ENCODE results near the gene POTEG.
"Not testable (repeated sequence)": the region's sequence is repeated elsewhere in the genome, so short reads cannot be mapped to it uniquely, and the experiment has no call there.

The POTEG gene

GRCh38 chr14:19372813-19373500 is 61.2 kb downstream of the POTEG start:
- not testable (repeated sequence) for DNase-seq (ENCODE audit: low spot score)

- DNase-seq (ENCODE audit: low spot score): not testable (repeated sequence)
Measured at GRCh38 chr14:19371767-19372166, 62.4 kb downstream of the POTEG start.

DNA sequence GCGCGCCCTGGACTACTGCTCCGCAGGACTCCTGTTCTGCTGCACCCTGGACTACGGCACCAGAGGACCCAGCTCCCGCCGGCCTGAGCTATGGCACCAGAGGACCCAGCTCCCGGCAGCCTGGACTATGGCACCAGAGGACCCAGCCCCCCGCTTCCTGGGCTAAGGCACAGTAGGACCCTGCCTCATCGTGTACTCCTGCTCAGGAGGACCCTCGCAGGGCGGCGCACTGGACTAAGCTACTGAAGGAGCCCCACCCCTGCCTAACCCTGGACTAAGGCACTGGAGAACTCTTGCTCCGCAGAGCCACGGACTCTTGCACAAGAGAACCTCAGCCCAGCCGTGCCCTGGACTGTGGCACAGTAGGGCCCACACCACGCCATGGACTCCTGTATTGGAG is 71.3 kb downstream of the POTEG start:
- not testable (repeated sequence) for DNase-seq (ENCODE audit: low spot score)

DNA sequence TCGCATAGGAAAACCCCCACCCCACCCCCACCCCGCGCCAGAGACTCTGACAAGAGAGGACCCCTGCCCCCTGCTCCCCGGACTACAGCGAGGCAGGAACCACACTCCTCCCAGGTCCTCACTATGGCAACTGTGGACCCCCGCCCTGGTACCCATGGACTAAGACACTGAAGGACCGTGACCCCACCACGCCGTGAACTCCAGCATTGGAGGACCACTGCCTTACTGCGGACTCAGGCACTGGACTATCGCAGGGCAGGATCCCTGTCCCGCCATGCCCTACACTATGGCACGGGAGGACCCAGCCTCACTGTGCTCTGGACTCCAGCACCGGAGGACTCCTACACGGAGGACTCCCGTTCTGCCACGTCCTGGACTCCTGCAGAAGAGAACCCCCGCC is 71.8 kb downstream of the POTEG start:
- not testable (repeated sequence) for DNase-seq (ENCODE audit: low spot score)

DNA sequence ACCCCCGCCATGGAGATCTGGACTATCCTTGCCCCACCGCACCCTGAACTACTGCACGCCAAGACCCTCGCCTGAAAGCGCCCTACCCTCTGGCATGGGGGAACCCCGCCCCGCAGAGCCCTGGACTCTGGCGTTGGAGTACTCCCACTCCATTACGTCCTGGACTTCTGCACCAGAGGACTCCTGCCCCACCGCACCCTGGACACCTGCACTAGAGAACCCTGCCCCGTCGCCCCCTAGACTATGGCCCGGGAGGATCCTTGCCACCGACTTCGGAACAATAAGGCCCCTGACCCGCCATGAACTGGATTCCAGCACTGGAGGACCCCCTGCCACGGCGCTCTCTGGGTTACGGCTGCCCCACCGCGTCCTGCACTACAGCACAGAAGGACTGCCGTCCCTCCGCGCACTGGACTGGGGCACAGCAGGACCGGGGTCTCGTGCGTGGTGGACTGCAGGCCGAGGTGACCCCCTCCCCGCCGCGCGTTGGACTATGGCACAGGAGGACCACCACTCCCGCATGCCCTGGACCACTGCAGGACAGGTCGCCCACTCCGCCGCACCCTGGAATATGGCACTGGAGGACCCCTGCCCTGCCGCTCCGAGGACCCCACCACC is 72.4 kb downstream of the POTEG start:
- DNase-seq (ENCODE audit: low spot score): not testable (repeated sequence)

GRCh38 chr14:19360937-19361635 is 73.1 kb downstream of the POTEG start:
- DNase-seq (ENCODE audit: low spot score): not testable (repeated sequence)
